HepG2 (cell line): ENCODE data around the gene MAP3K3. TPM values are rescaled to one million over a fixed set of nuclear protein-coding genes. Genes with fewer than 3 reads are reported as not detected.

ENCODE experiments used
- BORCS8-MEF2B ChIP-seq: sonication (generic); formaldehyde crosslinking; IDR thresholded peaks from 2 replicates; pipeline ENCODE4 v1.8.0; 2022; ENCODE audit warnings: mild to moderate bottlenecking, missing genetic modification reagents
- CEBPB ChIP-seq: IDR thresholded peaks from 2 replicates; pipeline ENCODE4 v1.6.1; 2011; ENCODE audit warnings: low read depth, low read length, improper control_type of control experiment, borderline replicate concordance
- CREB1 ChIP-seq, 2 experiments: fragments of 450-650 bp in 1 of 2; IDR thresholded peaks; 2 replicates each; pipeline ENCODE4 v1.6.1; 2016 to 2017; ENCODE audit warnings: control low read depth in 1 of 2, mild to moderate bottlenecking in 1 of 2, missing compliant biosample characterization in 1 of 2, missing genetic modification characterization in 1 of 2
- GATAD2A ChIP-seq: IDR thresholded peaks from 2 replicates; pipeline ENCODE4 v1.6.1; 2016
- MED13 ChIP-seq: sonication (generic); formaldehyde crosslinking; IDR thresholded peaks from 2 replicates; pipeline ENCODE4 v1.5.0; 2020; ENCODE audit warnings: missing genetic modification reagents
- MTF1 ChIP-seq: sonication (generic); formaldehyde crosslinking; IDR thresholded peaks from 2 replicates; pipeline ENCODE4 v1.5.0; 2020; ENCODE audit warnings: missing genetic modification reagents
- NFIB ChIP-seq: sonication (generic); formaldehyde crosslinking; IDR thresholded peaks from 2 replicates; pipeline ENCODE4 v1.9.0; 2021; ENCODE audit warnings: missing genetic modification reagents, mild to moderate bottlenecking, borderline replicate concordance
- NFIC ChIP-seq: IDR thresholded peaks from 2 replicates; pipeline ENCODE4 v1.6.1; 2012; ENCODE audit warnings: mild to moderate bottlenecking, low read length, inconsistent platforms
- NR3C1 ChIP-seq: sonication (generic); formaldehyde crosslinking; IDR thresholded peaks from 2 replicates; pipeline ENCODE4 v1.4.0; 2020; ENCODE audit warnings: missing genetic modification reagents
- PAF1 ChIP-seq: IDR thresholded peaks from 2 replicates; pipeline ENCODE4 v1.6.1; 2016; ENCODE audit warnings: missing genetic modification reagents, missing compliant biosample characterization
- RFX3 ChIP-seq: IDR thresholded peaks from 2 replicates; pipeline ENCODE4 v1.6.1; 2016; ENCODE audit warnings: missing biosample characterization, missing genetic modification reagents
- RORA ChIP-seq: sonication (generic); formaldehyde crosslinking; IDR thresholded peaks from 2 replicates; pipeline ENCODE4 v1.5.0; 2020; ENCODE audit warnings: mild to moderate bottlenecking, missing genetic modification reagents, moderate library complexity
- SAP130 ChIP-seq: IDR thresholded peaks from 2 replicates; pipeline ENCODE4 v1.6.1; 2016; ENCODE audit warnings: low read depth
- SP4 ChIP-seq: sonication (generic); formaldehyde crosslinking; IDR thresholded peaks from 2 replicates; pipeline ENCODE4 v1.8.1; 2023; ENCODE audit warnings: mild to moderate bottlenecking, missing genetic modification reagents
- ZBTB38 ChIP-seq: sonication (generic); formaldehyde crosslinking; IDR thresholded peaks from 2 replicates; pipeline ENCODE4 v1.5.1; 2020; ENCODE audit warnings: mild to moderate bottlenecking, missing genetic modification reagents
- ZBTB7A ChIP-seq: sonication (generic); formaldehyde crosslinking; IDR thresholded peaks from 2 replicates; pipeline ENCODE4 v1.8.0; 2022; ENCODE audit warnings: mild to moderate bottlenecking, missing genetic modification reagents
- ZNF549 ChIP-seq: sonication (generic); formaldehyde crosslinking; IDR thresholded peaks from 2 replicates; pipeline ENCODE4 v1.5.0; 2020; ENCODE audit warnings: missing genetic modification reagents
- ZNF569 ChIP-seq: sonication (generic); formaldehyde crosslinking; IDR thresholded peaks from 2 replicates; pipeline ENCODE4 v1.5.0; 2020; ENCODE audit warnings: mild to moderate bottlenecking, missing genetic modification reagents, moderate library complexity, borderline replicate concordance
- ZNF749 ChIP-seq: sonication (generic); formaldehyde crosslinking; IDR thresholded peaks from 2 replicates; pipeline ENCODE4 v1.8.0; 2022; ENCODE audit warnings: mild to moderate bottlenecking, missing genetic modification reagents, moderate library complexity, borderline replicate concordance
- ZNF75D ChIP-seq: sonication (generic); formaldehyde crosslinking; IDR thresholded peaks from 2 replicates; pipeline ENCODE4 v1.8.1; 2023; ENCODE audit warnings: missing genetic modification reagents, mild to moderate bottlenecking, borderline replicate concordance
- ZNF883 ChIP-seq: sonication (generic); formaldehyde crosslinking; IDR thresholded peaks from 2 replicates; pipeline ENCODE4 v1.5.1; 2020; ENCODE audit warnings: mild to moderate bottlenecking, missing genetic modification reagents; ENCODE audit errors: not compliant biosample characterization
- ZNF891 ChIP-seq: sonication (generic); formaldehyde crosslinking; IDR thresholded peaks from 2 replicates; pipeline ENCODE4 v1.5.0; 2020; ENCODE audit warnings: mild to moderate bottlenecking, missing genetic modification reagents
- polyA plus RNA-seq, 8 experiments: library from polyadenylated mRNA; depleted of rRNA in 3 of 8; stranded (reverse) in 7 of 8; unstranded in 1 of 8; fragments of >200 nt; fragmentation: Illumina TruSeq in 4 of 8; extraction: Trizol in 4 of 8; gene quantifications; 2 replicates each; pipeline versions ENCODE4 v1.2.1 to v1.2.3, GENCODE V29; 2011 to 2016; ENCODE audit warnings: low read depth in 4 of 8, missing spikeins in 1 of 8, mixed read lengths in 1 of 8; ENCODE audit not compliant: insufficient read depth in 1 of 8
- total RNA-seq, 5 experiments: library from RNA; depleted of rRNA; stranded (reverse); fragments of >200 nt; fragmentation: Illumina TruSeq; extraction: Trizol; gene quantifications; 2 replicates each; pipeline ENCODE4 v1.2.3, GENCODE V29; 2016; ENCODE audit warnings: low read depth in 1 of 5
- TF ChIP-seq, protein P1 (sequence below): sonication (generic); formaldehyde crosslinking; conservative IDR thresholded peaks from 2 replicates; pipeline ENCODE4 v1.4.0; 2020; ENCODE audit warnings: missing genetic modification reagents
- TF ChIP-seq, protein P2 (sequence below): sonication (generic); formaldehyde crosslinking; IDR thresholded peaks from 2 replicates; pipeline ENCODE4 v1.5.1; 2020; ENCODE audit warnings: mild to moderate bottlenecking, moderate library complexity, missing genetic modification reagents
- TF ChIP-seq, protein P3 (sequence below): sonication (generic); formaldehyde crosslinking; IDR thresholded peaks from 2 replicates; pipeline ENCODE4 v1.5.1; 2020; ENCODE audit warnings: mild to moderate bottlenecking, missing genetic modification reagents

The MAP3K3 gene
- total and polyA plus RNA-seq, 2 of the 13 experiments (the other 11 are each of a cell fraction or from before 2014, with no cell fraction given): 17.7 to 21.8 TPM

DNA sequence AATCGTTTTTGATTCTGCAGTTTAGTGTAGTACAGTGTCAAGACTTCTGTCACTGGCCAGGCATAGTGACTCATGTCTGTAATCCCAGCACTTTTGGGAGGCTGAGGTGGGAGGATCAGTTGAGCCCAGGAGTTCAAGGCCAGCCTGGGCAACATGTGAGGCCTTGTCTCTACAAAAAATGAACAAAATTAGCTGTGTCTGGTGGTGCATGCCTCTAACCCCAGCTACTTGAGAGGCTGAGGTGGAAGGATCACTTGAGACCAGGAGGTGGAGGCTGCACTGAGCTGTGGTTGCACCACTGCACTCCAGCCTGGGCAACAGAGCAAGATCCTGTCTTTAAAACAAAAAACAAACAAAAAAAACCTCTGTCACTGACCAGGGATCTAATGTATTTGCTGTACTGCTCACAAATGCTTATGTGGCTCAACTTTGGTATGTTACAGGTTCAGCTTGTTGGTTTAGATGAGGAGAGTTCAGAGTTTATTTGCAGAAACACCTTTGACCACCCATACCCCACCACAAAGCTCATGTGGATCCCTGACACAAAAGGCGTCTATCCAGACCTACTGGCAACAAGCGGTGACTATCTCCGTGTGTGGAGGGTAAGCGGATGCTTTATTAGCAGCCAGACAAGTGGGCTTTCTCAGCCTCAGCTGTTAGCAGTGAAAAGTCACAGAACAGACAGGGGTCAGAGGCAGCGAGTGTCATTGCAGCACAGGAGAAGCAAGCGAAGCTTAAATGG, 44.0 kb upstream of the MAP3K3 start (continued):
- TF ChIP-seq, protein P1, sequence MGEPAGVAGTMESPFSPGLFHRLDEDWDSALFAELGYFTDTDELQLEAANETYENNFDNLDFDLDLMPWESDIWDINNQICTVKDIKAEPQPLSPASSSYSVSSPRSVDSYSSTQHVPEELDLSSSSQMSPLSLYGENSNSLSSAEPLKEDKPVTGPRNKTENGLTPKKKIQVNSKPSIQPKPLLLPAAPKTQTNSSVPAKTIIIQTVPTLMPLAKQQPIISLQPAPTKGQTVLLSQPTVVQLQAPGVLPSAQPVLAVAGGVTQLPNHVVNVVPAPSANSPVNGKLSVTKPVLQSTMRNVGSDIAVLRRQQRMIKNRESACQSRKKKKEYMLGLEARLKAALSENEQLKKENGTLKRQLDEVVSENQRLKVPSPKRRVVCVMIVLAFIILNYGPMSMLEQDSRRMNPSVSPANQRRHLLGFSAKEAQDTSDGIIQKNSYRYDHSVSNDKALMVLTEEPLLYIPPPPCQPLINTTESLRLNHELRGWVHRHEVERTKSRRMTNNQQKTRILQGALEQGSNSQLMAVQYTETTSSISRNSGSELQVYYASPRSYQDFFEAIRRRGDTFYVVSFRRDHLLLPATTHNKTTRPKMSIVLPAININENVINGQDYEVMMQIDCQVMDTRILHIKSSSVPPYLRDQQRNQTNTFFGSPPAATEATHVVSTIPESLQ (CRISPR knock-in tag): no peak
- TF ChIP-seq BORCS8-MEF2B (CRISPR knock-in tag): no peak
- no peak for TF ChIP-seq ZNF75D (CRISPR knock-in tag)
- TF ChIP-seq MED13 (CRISPR knock-in tag): no peak; the same call in 1 of the 2 replicates
- TF ChIP-seq ZBTB38 (CRISPR knock-in tag): peak; percentile 61
- no peak for TF ChIP-seq NR3C1 (CRISPR knock-in tag)
- no peak for TF ChIP-seq NFIB (CRISPR knock-in tag)
- TF ChIP-seq ZNF569 (CRISPR knock-in tag): peak; percentile 15; the same call in 1 of the 2 replicates
- TF ChIP-seq SAP130: peak; percentile 89
- TF ChIP-seq NFIC: peak; percentile 64; the same call in 1 of the 2 replicates
- no peak for TF ChIP-seq RFX3 (CRISPR knock-in tag)
- TF ChIP-seq RORA: no peak
- TF ChIP-seq CEBPB: peak; percentile 48; the same call in 1 of the 2 replicates
- peak; percentile 70 for TF ChIP-seq ZNF883 (CRISPR knock-in tag)
- no peak for TF ChIP-seq ZNF749
- TF ChIP-seq CREB1 (IDR thresholded peaks at IDR 0.05): no peak
- peak; percentile 71 for TF ChIP-seq CREB1 (CRISPR knock-in tag; IDR thresholded peaks at IDR 0.05)
- TF ChIP-seq, protein P2, sequence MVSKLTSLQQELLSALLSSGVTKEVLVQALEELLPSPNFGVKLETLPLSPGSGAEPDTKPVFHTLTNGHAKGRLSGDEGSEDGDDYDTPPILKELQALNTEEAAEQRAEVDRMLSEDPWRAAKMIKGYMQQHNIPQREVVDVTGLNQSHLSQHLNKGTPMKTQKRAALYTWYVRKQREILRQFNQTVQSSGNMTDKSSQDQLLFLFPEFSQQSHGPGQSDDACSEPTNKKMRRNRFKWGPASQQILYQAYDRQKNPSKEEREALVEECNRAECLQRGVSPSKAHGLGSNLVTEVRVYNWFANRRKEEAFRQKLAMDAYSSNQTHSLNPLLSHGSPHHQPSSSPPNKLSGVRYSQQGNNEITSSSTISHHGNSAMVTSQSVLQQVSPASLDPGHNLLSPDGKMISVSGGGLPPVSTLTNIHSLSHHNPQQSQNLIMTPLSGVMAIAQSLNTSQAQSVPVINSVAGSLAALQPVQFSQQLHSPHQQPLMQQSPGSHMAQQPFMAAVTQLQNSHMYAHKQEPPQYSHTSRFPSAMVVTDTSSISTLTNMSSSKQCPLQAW (CRISPR knock-in tag): peak; percentile 58; the same call in 1 of the 2 replicates
- TF ChIP-seq ZNF891 (CRISPR knock-in tag): peak; percentile 63; the same call in 1 of the 2 replicates
- TF ChIP-seq SP4 (CRISPR knock-in tag): no peak
- TF ChIP-seq, protein P3, sequence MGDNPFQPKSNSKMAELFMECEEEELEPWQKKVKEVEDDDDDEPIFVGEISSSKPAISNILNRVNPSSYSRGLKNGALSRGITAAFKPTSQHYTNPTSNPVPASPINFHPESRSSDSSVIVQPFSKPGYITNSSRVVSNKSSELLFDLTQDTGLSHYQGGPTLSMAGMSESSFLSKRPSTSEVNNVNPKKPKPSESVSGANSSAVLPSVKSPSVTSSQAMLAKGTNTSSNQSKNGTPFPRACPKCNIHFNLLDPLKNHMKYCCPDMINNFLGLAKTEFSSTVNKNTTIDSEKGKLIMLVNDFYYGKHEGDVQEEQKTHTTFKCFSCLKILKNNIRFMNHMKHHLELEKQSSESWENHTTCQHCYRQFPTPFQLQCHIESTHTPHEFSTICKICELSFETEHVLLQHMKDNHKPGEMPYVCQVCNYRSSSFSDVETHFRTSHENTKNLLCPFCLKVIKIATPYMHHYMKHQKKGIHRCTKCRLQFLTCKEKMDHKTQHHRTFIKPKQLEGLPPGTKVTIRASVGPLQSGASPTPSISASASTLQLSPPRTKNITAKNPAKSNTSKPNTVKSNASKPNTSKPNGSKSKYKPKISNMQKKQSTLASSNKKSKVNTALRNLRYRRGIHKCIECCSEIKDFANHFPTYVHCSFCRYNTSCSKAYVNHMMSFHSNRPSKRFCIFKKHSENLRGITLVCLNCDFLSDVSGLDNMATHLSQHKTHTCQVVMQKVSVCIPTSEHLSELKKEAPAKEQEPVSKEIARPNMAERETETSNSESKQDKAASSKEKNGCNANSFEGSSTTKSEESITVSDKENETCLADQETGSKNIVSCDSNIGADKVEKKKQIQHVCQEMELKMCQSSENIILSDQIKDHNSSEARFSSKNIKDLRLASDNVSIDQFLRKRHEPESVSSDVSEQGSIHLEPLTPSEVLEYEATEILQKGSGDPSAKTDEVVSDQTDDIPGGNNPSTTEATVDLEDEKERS: peak; percentile 99
- TF ChIP-seq PAF1 (CRISPR knock-in tag): no peak; the same call in 1 of the 2 replicates
- TF ChIP-seq GATAD2A: peak; percentile 94
- no peak for TF ChIP-seq MTF1 (CRISPR knock-in tag)
- peak; percentile 78; the same call in 1 of the 2 replicates for TF ChIP-seq ZBTB7A (CRISPR knock-in tag)
- no peak for TF ChIP-seq ZNF549 (CRISPR knock-in tag)
